CD14-positive monocyte (primary cell): Measurements from ENCODE around the gene JARID2. TPM values are rescaled to one million over a fixed set of nuclear protein-coding genes. Genes with fewer than 3 reads are reported as not detected.

ENCODE experiments used
- DNase-seq, 3 donors: peaks; one replicate each; pipeline ENCODE4 v3.0.0-alpha.2; 2011 to 2022
- H2AFZ ChIP-seq: 2 replicates; pipeline ENCODE4 v1.6.0; 2012; ENCODE audit warnings: mild to moderate bottlenecking, low read depth, low read length, inconsistent platforms; ENCODE audit not compliant: insufficient read depth, poor library complexity, severe bottlenecking
- H3K27ac ChIP-seq, 2 donors: 1 replicate in 1 of 2; 2 replicates in 1 of 2; pipeline ENCODE4 v1.5.1; 2012 to 2013; ENCODE audit warnings: low read length in 2 of 2, control low read depth in 1 of 2, inconsistent platforms in 1 of 2, low read depth in 1 of 2, mild to moderate bottlenecking in 1 of 2
- H3K27me3 ChIP-seq, 2 donors: one replicate each; pipeline versions ENCODE4 v1.6.0 to v1.6.1; 2011 to 2013; ENCODE audit warnings: low read length in 2 of 2; ENCODE audit not compliant: control insufficient read depth in 2 of 2, insufficient read depth in 2 of 2
- H3K36me3 ChIP-seq, 2 donors: replicated peaks in 1 of 2; 1 replicate in 1 of 2; 2 replicates in 1 of 2; pipeline versions ENCODE4 v1.5.1 to v1.6.1; 2012 to 2013; ENCODE audit warnings: low read length in 2 of 2, control low read depth in 1 of 2, inconsistent platforms in 1 of 2, mild to moderate bottlenecking in 1 of 2; ENCODE audit not compliant: insufficient read depth in 2 of 2, control insufficient read depth in 1 of 2
- H3K4me1 ChIP-seq, 2 donors: 1 replicate in 1 of 2; 2 replicates in 1 of 2; pipeline versions ENCODE4 v1.5.1 to v1.6.1; 2012 to 2013; ENCODE audit warnings: low read length in 2 of 2, control low read depth in 1 of 2, inconsistent platforms in 1 of 2, mild to moderate bottlenecking in 1 of 2, moderate library complexity in 1 of 2; ENCODE audit not compliant: insufficient read depth in 2 of 2, control insufficient read depth in 1 of 2
- H3K4me2 ChIP-seq: replicated peaks from 2 replicates; pipeline ENCODE3; 2012; ENCODE audit warnings: low read length, moderate library complexity, mild to moderate bottlenecking; ENCODE audit not compliant: poor library complexity, severe bottlenecking; ENCODE audit errors: extremely low read depth
- H3K4me3 ChIP-seq, 3 experiments: fragments of 200-600 bp in 1 of 3; sonication (generic) in 1 of 3; replicated peaks in 1 of 3; 1 replicate in 2 of 3; 2 replicates in 1 of 3; pipeline ENCODE4 v1.5.1; 2011 to 2013; ENCODE audit warnings: low read length in 3 of 3, mild to moderate bottlenecking in 3 of 3, control low read depth in 2 of 3, low read depth in 2 of 3, inconsistent platforms in 1 of 3, moderate library complexity in 1 of 3
- H3K79me2 ChIP-seq: 2 replicates; pipeline ENCODE4 v1.6.0; 2012; ENCODE audit warnings: mild to moderate bottlenecking, control low read depth, inconsistent platforms, low read length, moderate library complexity; ENCODE audit not compliant: insufficient read depth
- H3K9ac ChIP-seq: 2 replicates; pipeline ENCODE4 v1.6.0; 2017; ENCODE audit warnings: low read length, mild to moderate bottlenecking; ENCODE audit not compliant: insufficient read depth, poor library complexity, severe bottlenecking
- H3K9me3 ChIP-seq, 2 donors: replicated peaks in 1 of 2; 1 replicate in 1 of 2; 2 replicates in 1 of 2; pipeline versions ENCODE4 v1.5.1 to v1.6.1; 2012 to 2013; ENCODE audit warnings: low read length in 2 of 2, control low read depth in 1 of 2; ENCODE audit not compliant: control insufficient read depth in 1 of 2, insufficient read depth in 1 of 2
- H4K20me1 ChIP-seq: 2 replicates; pipeline ENCODE4 v1.6.0; 2012; ENCODE audit warnings: mild to moderate bottlenecking, low read length, control low read depth, moderate library complexity; ENCODE audit not compliant: insufficient read depth
- H3K27ac Mint-ChIP-seq, 7 donors: one replicate each; pipeline ENCODE4 v1.8.0; 2020; ENCODE audit warnings: mild to moderate bottlenecking in 7 of 7, mixed read lengths in 7 of 7, moderate library complexity in 6 of 7, inconsistent platforms in 2 of 7
- H3K27me3 Mint-ChIP-seq, 3 donors: one replicate each; pipeline ENCODE4 v1.8.0; 2021 to 2022; ENCODE audit warnings: low read depth in 3 of 3, mild to moderate bottlenecking in 3 of 3, mixed read lengths in 3 of 3, moderate library complexity in 3 of 3, inconsistent platforms in 1 of 3
- H3K36me3 Mint-ChIP-seq, 2 donors: one replicate each; pipeline ENCODE4 v1.8.0; 2020; ENCODE audit warnings: mixed read lengths in 2 of 2, inconsistent platforms in 1 of 2, mild to moderate bottlenecking in 1 of 2
- H3K4me1 Mint-ChIP-seq: one replicate; pipeline ENCODE4 v1.8.0; 2020; ENCODE audit warnings: mild to moderate bottlenecking, mixed read lengths
- H3K4me3 Mint-ChIP-seq, 2 donors: one replicate each; pipeline ENCODE4 v1.8.0; 2020; ENCODE audit warnings: mild to moderate bottlenecking in 2 of 2, mixed read lengths in 2 of 2, moderate library complexity in 1 of 2
- H3K9me3 Mint-ChIP-seq, 7 donors: one replicate each; pipeline ENCODE4 v1.8.0; 2020 to 2022; ENCODE audit warnings: mixed read lengths in 7 of 7, mild to moderate bottlenecking in 6 of 7, moderate library complexity in 6 of 7, inconsistent platforms in 2 of 7
- WGBS: methylation state at CpG from one replicate; pipeline ENCODE4 v1.1.5; 2013; ENCODE audit warnings: missing lambda C conversion rate; ENCODE audit not compliant: insufficient coverage; 5-methylcytosine and 5-hydroxymethylcytosine counted together
- intact Hi-C, 2 donors: fragments of 100-400 bp; cut with micrococcal nuclease; formaldehyde crosslinking; loops; one replicate each; pipeline versions ENCODE4 v1.15.0 to v1.15.1; 2023
- polyA plus RNA-seq, 3 donors: library from polyadenylated mRNA; depleted of rRNA in 1 of 3; unstranded in 2 of 3; stranded (reverse) in 1 of 3; fragments of 300-500 nt in 2 of 3; fragments of >200 nt in 1 of 3; fragmentation: Illumina TruSeq in 2 of 3; gene quantifications; 1 replicate in 2 of 3; 2 replicates in 1 of 3; pipeline ENCODE4 v1.2.3, GENCODE V29; 2012 to 2021
- TF ChIP-seq, protein P1 (sequence below): fragments of 200-600 bp; IDR thresholded peaks from one replicate; pipeline ENCODE4 v1.8.0; 2022; ENCODE audit warnings: antibody characterized with exemption, mild to moderate bottlenecking

The JARID2 gene
- polyA plus RNA-seq, 3 donors, result 6.8 to 17.5 (median 12.5) TPM

GRCh38 chr6:15319677-15320076 lies 73.8 kb downstream of the JARID2 start:
- Mint-ChIP-seq H3K4me3 (no peak overlapping the region), H3K27ac (peak overlapping the region in 3 of 7 donors; percentile 53 to 84 (median 68)), H3K27me3 (no peaks in the 10 kb centered on the region), H3K4me1 (peaks cover 91% of the 10 kb centered on the region), H3K9me3 (no peaks in the 10 kb centered on the region), H3K36me3 (peaks cover 47 to 57% of the 10 kb centered on the region in 2 donors)
- TF ChIP-seq, protein P1, sequence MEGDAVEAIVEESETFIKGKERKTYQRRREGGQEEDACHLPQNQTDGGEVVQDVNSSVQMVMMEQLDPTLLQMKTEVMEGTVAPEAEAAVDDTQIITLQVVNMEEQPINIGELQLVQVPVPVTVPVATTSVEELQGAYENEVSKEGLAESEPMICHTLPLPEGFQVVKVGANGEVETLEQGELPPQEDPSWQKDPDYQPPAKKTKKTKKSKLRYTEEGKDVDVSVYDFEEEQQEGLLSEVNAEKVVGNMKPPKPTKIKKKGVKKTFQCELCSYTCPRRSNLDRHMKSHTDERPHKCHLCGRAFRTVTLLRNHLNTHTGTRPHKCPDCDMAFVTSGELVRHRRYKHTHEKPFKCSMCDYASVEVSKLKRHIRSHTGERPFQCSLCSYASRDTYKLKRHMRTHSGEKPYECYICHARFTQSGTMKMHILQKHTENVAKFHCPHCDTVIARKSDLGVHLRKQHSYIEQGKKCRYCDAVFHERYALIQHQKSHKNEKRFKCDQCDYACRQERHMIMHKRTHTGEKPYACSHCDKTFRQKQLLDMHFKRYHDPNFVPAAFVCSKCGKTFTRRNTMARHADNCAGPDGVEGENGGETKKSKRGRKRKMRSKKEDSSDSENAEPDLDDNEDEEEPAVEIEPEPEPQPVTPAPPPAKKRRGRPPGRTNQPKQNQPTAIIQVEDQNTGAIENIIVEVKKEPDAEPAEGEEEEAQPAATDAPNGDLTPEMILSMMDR, result no peak
- no CpG with 5 or more reads among the region's 3 CpGs for WGBS
- H3K9ac ChIP-seq, result no peak overlapping the region
- H3K9me3 ChIP-seq, result no peaks in the 10 kb centered on the region
- H3K79me2 ChIP-seq, result peaks cover 100% of the 10 kb centered on the region
- H3K27ac ChIP-seq, result no peak overlapping the region
- no peaks in the 10 kb centered on the region for H3K27me3 ChIP-seq
- no peak for DNase-seq
- no peak overlapping the region for H2AFZ ChIP-seq
- peaks cover 0 to 6% of the 10 kb centered on the region in 2 donors for H3K36me3 ChIP-seq
- peaks cover 100% of the 10 kb centered on the region for H4K20me1 ChIP-seq
- intact Hi-C loops, result no loop called here
- H3K4me1 ChIP-seq, result peaks cover 23 to 39% of the 10 kb centered on the region in 2 donors
- H3K4me2 ChIP-seq, result no peak overlapping the region
- H3K4me3 ChIP-seq, result no peak overlapping the region

DNA sequence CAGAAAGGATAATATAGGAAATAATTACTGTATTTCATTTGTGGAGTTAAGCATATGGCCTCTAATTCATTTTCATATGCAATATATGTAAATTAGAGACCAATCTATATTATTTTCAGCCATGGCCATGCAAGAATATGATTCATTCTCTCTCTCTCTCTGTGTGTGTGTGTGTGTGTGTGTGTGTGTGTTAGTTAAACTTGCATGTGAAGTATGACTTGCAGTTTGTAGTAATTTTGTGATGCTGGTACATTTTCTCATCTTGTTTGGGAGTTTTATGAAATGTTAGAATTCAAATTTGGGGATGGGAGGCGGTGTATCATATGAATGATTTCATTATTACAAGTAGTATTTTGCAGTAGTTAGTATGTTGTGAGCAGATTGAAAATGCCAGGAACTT lies 74.8 kb downstream of the JARID2 start:
- peaks cover 0 to 6% of the 10 kb centered on the region in 2 donors for H3K36me3 ChIP-seq
- no peaks in the 10 kb centered on the region for H3K9me3 ChIP-seq
- H4K20me1 ChIP-seq, result peaks cover 100% of the 10 kb centered on the region
- Mint-ChIP-seq H3K36me3 (peaks cover 42 to 51% of the 10 kb centered on the region in 2 donors), H3K4me3 (no peak overlapping the region), H3K4me1 (peaks cover 91% of the 10 kb centered on the region), H3K27me3 (no peaks in the 10 kb centered on the region), H3K27ac (peak overlapping the region in 4 of 7 donors; percentile 12 to 56 (median 20)), H3K9me3 (no peaks in the 10 kb centered on the region)
- peaks cover 100% of the 10 kb centered on the region for H3K79me2 ChIP-seq
- intact Hi-C loops, result no loop called here
- peak in 1 of 3 donors; percentile 46 for DNase-seq
- H3K27me3 ChIP-seq, result no peaks in the 10 kb centered on the region
- H3K4me2 ChIP-seq, result no peak overlapping the region
- no peak overlapping the region for H2AFZ ChIP-seq
- WGBS, result no CpG with 5 or more reads among the region's 1 CpG
- H3K4me1 ChIP-seq, result peaks cover 29 to 39% of the 10 kb centered on the region in 2 donors
- TF ChIP-seq, protein P1, result no peak
- H3K9ac ChIP-seq, result no peak overlapping the region
- no peak overlapping the region for H3K4me3 ChIP-seq
- H3K27ac ChIP-seq, result no peak overlapping the region
